KG1 (cell line): ENCODE data around the gene CLDN10.
"Not testable (repeated sequence)": the region's sequence is repeated elsewhere in the genome, so short reads cannot be mapped to it uniquely, and the experiment has no call there.

Experiments used
- DNase-seq: peaks from one replicate; lab custom pipeline; 2025; lab: John Stamatoyannopoulos, UW

The CLDN10 gene

GRCh38 chr13:95541308-95541707 lies 11.2 kb upstream of the CLDN10 start:
- DNase-seq = no peak

- DNase-seq = no peak
Measured at GRCh38 chr13:95541911-95542474, 10.5 kb upstream of the CLDN10 start.

DNA sequence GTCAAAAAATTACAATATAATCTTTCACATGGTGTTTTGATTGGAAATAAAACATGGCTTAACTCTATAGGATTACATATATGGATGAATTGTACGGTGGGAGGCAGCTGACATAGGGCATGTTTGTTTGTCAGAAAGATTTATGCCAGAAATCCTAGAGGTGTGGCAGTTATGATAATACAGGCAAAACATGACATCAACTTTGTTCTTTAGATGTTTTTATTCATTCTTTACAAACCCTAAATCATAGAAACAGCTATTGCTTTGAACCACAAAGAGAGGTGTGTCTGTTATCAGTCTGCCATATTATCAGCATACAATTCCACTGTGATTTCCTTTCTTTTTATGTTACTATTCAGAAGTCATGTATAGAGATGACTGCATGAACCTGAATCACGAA lies 8.2 kb upstream of the CLDN10 start:
- DNase-seq = no peak

GRCh38 chr13:95546919-95547318 lies 5.6 kb upstream of the CLDN10 start:
- no peak for DNase-seq

DNA sequence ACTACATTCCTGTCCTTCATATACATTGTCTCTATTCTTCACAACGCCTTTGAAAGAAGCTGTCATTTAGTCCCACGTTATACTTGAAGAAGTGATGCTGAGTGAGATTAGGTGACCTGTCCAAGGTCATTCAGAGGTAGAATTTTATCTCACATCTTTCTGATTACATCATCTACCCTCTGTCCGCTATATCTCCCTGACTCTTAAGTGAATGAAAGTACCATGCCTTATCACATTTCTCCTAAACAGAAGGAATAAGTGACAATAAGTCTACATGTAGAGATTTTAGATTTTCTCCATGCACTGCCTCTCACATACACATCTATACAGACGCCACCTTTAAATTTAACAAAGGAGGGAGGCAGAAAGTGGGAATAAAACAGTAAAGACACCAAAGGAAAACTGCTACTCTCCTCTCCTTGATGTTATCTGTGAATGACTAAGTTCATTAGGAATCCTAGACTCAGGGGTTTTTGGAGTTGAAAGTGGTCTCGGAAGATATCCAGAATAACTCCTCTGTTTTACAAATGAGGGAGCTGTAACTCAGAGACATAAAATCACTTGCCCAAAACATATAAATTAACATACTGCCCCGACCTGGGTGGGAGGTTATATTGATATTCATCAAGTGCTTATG lies 4.9 kb upstream of the CLDN10 start:
- no peak for DNase-seq

GRCh38 chr13:95552208-95552538 lies 347 bp upstream of the CLDN10 start:
- DNase-seq = no peak

- peak; percentile 37 for DNase-seq
Measured at GRCh38 chr13:95553581-95554385, 1.3 kb downstream of the CLDN10 start.

DNA sequence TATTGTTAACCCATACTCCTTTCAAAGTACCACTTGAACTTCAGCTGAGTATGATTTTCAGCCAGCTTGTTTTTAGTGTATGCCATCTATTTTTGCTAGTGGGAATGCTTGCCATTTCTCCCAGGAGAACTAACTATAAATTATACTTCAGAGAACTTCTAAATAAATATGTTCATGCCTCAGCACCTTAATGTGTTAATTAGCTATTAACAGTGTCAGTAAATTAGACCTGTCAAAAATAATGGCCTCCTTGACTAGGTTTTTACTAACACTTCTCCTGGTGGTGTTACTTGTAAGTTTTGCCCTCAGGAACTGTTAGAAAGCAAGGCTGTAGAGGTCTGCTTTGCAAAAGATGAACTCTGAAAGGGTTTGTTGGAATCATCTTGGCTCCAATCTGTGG lies 4.5 kb downstream of the CLDN10 start:
- DNase-seq = no peak

- DNase-seq = no peak
Measured at GRCh38 chr13:95559100-95559499, 6.6 kb downstream of the CLDN10 start.

DNA sequence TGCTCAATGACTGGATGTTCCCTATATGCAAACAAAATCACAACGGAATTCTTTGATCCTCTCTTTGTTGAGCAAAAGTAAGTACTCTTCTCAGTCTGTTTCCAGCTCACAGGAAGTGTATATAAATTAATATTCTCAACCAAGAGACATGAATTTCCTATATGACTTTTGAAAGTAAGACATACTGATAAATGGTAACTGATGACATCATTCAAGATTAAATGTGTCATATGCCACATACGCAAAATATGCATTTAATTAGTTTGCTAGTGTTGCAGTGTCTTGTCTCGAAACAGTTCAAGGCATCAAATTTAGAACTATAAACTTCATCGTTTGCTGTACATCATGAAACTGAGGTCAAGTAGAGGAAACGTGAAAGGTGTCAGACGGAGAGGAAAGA lies 7.9 kb downstream of the CLDN10 start:
- DNase-seq = no peak

DNA sequence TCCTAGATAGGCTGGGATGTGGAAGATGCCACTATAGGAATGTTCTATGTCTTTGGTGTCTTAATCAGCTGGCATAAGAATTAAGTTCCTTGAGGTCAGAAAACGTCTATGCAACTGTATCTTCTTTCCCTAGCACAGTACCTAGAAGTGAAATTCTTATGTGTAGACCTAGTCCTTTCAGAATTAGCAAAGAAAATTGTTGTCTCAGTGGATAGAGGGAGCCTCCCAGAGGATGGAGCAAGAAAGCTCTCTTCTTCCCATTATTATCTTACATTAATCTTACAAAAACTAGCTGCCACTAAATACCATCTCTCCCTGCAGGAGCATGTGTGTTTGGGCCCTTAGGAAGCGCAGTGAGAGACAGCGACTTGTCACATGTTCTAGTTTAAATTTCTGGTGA lies 11.6 kb downstream of the CLDN10 start:
- DNase-seq = no peak

DNA sequence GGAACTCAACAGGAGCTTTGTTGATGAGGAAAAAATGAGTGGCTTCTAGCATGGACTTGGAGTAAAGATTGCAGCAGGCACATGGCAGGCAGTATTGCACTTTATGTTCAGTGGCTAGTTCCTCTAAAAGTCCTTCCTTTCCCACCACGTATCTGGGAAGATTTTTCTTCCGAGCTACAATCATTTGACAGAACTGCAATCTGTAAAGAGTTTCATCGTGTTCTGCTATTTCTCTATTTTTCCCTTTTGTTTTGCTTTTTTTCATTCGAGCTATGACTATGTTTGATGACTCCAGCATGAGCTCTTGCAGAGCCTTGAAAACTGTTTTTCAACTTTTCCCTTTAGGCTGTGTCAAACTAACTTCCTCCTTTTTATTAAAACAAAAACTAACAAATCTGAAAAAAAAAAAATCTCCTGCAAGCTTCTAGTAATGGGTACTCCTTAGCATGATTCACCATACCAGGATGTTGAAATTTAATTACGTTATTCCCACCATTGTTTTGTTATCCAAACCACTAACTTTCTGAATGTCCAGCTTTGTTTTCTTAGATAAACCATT lies 12.3 kb downstream of the CLDN10 start:
- DNase-seq = no peak

DNA sequence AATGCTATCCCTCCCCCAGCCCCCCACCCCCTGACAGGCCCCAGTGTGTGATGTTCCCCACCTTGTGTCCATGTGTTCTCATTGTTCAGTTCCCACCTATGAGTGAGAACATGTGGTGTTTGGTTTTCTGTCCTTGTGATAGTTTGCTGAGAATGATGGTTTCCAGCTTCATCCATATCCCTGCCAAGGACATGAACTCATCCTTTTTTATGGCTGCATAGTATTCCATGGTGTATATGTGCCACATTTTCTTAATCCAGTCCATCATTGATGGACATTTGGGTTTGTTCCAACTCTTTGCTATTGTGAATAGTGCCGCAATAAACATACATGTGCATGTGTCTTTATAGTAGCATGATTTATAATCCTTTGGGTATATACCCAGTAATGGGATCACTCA lies 13.2 kb downstream of the CLDN10 start:
- DNase-seq = not testable (repeated sequence)

- no peak for DNase-seq
Measured at GRCh38 chr13:95568131-95568530, 15.6 kb downstream of the CLDN10 start.

DNA sequence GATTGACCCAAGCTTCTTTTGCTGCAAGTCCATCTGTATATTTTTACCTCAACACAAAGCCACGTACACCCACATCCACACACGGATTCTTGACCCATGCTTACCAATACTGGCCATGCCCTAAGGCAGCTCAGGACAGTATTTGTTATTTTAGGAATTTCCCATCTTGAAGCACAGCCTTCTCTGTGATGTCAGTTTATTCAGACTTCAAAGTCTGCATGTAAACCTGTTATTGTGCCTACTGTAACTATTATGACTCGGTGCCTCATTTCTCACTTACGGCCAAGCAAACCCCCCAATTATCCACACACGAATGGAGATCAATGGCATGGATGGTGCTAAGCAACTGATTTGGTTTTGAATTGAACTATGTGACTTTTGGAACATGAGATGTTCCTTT lies 17.5 kb downstream of the CLDN10 start:
- no peak for DNase-seq

GRCh38 chr13:95571941-95572340 lies 19.4 kb downstream of the CLDN10 start:
- no peak for DNase-seq

- DNase-seq = no peak
Measured at GRCh38 chr13:95573221-95573620, 20.7 kb downstream of the CLDN10 start.

DNA sequence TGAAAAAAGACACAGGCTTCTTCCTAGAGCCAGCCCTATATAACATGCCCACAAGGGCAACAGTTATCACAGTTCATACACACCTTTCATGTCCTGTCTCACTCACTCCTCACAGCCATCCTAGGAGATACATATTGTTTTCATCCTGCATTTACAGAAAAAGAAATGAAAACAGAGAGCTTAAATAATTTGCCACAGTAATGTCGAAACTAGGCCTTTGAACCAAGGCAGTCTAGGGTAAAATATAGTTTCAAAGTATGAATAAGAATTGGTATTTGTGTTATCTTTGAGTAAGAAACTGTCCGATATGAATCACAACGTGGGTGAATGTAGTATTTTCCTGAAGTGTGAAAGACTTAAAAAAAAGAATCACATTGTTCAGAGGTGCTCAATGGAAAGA lies 26.8 kb downstream of the CLDN10 start:
- no peak for DNase-seq

DNA sequence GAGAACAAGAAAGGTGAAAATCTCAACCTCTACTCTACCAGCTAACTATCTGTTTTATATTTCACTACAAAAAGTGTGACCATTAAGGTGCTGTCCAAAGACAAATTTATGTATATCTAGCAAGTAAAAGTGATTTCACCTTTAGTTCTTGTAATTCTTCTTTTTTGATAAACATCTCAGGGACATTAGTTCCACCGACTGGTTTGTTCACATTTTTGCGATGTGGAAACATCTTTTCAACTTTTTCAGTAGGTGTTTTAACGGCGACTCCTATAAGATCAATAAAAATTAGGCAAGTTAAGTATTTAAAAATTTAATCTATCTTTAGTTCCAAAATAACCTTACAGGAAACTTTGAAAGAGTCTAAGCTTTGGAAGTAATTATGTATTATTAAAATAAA lies 33.3 kb downstream of the CLDN10 start:
- DNase-seq = no peak

DNA sequence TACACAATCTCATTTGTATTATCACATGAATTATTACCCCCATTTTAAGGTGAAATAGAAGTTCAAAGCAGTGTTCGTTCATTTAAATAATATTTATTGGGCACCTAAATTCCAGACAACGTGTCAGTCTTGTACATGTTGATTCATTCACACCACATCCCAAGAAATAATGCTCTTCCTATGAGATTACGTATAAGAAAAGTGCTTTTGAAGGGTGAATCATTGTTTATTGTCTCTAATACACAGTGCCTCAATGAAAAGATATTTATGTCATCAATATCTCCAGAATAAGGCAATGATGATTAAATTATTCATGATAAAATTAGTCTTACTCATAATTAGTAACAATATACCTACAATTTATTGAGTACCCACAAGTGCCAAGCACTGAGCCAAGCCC lies 35.6 kb downstream of the CLDN10 start:
- no peak for DNase-seq

DNA sequence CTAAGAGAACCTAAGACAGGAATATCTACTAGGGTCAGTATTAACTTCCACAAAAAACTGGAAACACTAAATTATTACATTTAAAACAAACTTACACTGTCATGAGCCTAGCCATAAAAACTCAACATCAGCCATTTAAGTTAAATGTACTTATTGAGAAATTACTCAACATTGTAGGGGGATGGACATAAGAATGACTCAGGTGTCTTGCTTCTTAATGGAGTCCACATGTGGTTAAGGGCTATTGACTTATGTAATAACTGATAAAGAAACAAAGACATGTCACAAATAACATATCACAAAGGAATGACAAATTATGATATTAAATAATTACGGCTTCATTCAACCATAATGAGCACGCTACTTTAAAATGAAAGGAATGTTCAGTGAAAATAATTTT lies 36.2 kb downstream of the CLDN10 start:
- DNase-seq = no peak

DNA sequence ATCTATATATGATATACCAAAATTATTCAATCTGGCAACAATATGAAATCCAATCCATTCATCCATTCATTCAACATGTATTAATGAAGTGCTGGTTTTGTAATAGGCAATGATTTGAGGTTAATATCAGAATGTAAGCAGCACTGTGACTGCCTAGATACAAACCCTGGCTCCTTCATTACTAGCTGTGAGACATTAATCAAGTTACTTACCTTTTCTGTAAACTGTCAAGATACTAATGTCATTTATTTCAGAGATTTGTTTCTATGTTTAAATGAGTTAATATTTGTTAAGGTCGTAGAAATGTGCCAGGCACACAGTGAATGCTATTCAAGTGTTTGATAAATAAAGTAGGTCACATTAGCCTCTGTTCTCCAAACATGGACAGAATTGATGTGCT lies 40.9 kb downstream of the CLDN10 start:
- no peak for DNase-seq

DNA sequence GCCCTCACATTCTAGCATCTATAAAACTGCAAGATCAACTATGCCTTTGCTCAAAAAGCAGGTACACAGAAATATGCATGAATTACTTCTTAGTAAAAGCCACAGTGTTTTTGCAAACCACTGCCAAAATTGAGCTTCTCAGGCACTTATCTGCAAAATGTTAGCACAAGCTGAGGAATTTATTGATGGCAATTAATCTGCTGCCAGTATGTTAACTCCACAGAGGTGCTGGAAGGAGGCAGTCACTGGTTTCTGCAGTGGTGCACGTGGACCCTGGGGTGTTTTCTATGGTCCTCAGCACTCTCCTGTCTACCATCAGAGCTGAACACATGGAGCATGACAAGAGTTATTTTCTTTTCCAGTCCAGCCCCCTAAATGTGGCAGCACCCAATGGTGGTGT lies 44.2 kb downstream of the CLDN10 start:
- DNase-seq = no peak
